ENCODE measurements around the gene PLPP4.

PLPP4 gene

DNA sequence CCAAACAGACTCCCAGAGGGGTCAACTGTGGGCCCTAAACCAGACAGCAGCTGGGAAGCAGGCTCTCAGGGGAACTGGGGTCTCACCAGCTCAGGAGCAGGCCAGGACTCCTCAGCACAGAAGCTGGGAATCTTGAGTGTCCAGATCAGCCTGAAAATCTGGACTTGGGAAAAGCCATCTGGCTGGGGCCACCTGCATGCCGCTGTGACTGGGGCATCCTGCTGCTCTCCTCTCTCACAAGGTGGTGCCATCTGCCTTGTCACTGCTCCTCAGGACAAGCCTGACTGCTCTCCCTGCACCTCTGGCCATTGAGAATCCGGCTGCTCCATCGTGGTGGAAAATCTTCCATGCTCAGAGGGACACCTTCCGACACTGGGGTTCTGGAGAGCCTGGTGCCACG is 141.4 kb downstream of the PLPP4 start:
- peak; percentile 21 for TF ChIP-seq CTCF (IDR thresholded peaks at IDR 0.05; ENCODE audit: insufficient read depth, low read depth, low read length, missing control alignments)
- DNase-seq (ENCODE audit: low read depth), result peak; percentile 5
- H3K4me3 ChIP-seq (ENCODE audit: low read length), result no peak overlapping the region

DNA sequence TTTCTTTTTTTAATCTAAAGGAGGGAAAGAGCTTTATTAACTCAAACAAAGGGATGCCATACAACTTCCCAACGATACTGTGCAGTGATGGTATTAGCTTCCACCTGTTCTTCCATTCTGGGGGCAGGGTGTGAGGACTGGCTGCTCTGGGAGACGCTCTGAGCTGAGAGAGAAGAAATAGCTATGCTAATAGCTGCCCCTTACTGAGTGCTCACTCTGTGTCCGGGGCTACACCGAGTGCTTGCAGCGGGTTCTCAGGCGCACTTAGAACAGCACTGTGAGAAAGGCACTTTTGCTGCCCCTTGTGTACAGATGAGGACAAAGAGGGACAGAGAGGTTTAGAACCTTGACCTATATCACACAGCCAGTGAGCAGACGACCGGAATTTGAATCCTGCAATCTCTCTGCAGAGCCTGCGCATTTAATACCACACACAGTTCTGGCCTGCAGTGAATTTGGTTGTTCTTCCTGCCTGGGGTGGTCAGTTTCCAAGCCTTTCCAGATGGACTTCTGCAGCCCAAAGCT is 142.2 kb downstream of the PLPP4 start:
- no peak for TF ChIP-seq CTCF (IDR thresholded peaks at IDR 0.05; ENCODE audit: insufficient read depth, low read depth, low read length, missing control alignments)
- H3K4me3 ChIP-seq (ENCODE audit: low read length), result no peak overlapping the region

DNA sequence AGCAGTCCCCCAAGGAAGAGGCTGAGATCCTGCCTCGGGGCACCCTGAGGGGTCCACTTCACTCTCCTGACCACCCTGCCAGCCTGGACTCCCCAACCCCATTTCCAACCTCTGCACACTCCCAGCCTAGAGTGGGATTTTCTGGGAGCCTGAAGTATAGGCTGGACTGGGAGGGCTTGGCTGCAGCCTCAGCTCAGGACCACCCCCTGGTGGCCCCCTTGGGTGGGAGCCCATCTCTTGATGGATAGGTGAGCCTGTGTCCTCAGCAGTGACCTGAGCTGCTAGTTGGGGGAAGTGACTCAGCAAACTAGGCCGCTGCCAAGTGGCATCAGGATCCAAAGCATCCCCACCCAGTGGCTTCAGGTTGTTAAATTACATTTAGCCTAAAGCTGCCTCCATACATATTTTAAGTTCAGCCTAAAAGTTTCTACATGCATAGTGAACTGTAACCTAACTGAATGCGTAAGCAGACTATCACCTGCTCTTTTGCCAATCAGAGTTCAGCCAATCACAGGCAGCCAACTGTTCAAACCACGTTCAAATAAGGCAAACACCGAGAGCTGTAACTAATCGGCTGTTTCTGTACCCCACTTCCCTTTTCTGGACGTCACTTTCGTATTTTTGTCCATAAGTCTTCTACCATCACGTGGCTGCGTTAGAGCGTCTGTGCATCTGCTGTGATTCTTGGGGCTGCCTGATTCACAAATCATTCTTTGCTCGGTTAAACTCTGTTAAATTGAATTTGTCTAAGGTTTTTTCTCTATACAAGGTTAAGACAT is 144.0 kb downstream of the PLPP4 start:
- DNase-seq (ENCODE audit: low read depth), result peak; percentile 4
- no peak overlapping the region for H3K4me3 ChIP-seq (ENCODE audit: low read length)
- TF ChIP-seq CTCF (IDR thresholded peaks at IDR 0.05; ENCODE audit: insufficient read depth, low read depth, low read length, missing control alignments), result no peak

More for the DNA sequence above, 142.2 kb downstream of the PLPP4 start:
- no peak for DNase-seq (ENCODE audit: low read depth)

DNA sequence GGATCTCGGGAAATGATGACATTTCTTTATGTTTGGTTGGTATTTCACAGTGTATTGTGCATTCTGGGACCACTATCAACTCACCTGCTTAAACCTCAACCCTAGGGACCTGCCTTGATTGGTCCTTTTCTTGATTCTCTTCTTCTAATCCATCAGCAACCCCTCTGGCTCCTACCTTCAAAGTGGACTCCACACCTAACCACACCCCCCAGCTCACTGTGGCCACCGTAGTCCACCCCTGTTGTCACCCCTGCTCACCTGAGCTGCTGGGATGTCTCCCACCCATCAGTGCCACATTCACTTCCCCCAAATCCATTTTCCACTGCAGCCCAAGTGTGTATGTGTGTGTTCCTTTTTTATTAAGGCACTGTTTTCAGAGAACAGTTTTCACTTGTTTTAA is 145.0 kb downstream of the PLPP4 start:
- DNase-seq (ENCODE audit: low read depth), result no peak
- TF ChIP-seq CTCF (IDR thresholded peaks at IDR 0.05; ENCODE audit: insufficient read depth, low read depth, low read length, missing control alignments), result no peak

DNA sequence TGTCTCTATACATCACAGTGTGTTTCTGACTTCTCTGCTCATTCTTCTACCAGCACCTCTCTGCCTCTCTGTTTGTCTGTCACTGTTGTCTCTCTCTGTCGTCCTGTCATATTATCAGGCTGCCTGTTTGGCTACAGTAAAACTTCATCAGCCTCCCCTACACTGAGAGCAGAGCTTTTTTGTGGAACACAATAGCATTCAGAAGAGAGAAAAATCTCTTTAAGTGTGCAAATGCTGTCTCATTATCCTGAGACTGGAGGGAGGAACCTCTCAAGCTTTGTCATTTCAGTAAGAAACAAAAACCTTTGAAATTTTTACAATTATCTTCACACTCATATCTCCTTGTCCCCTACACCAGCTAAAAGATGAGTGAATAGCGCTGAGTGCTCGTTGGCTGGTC is 148.4 kb downstream of the PLPP4 start:
- TF ChIP-seq CTCF (IDR thresholded peaks at IDR 0.05; ENCODE audit: insufficient read depth, low read depth, low read length, missing control alignments), result no peak
- no peak for DNase-seq (ENCODE audit: low read depth)

More for the DNA sequence above, 145.0 kb downstream of the PLPP4 start:
- H3K4me3 ChIP-seq (ENCODE audit: low read length), result no peak overlapping the region

DNA sequence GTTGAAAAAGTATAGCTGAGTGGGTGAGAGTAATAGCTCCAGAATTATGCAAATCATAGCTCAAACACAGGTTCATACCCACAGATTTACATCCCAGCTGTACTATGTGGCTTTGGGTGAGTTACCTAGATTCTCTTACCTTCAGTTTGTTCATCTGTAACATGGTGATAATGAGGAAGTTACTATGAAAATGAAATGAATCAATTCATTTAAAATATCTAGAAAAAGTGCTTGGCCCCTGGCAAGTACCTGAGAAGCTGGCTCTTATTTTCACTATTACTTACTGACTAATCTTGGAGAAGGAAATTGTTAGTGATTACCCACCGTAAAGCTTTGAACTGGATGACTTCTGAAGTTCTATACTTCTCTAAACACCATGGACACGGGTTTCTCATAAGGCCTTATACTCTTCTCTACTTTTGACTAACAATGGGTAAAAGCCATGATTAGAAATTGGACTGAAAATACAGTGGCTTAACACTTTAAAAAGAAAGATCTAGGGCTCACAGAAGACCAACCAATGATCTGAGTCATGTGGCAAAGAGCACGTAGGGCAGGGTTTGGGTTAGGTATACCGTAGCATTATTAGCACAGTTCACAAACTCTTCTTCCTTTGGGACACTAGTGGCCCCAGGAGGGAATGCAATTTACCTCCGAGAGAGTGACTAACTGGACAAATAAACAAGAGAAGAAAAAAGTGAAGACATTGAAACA is 149.2 kb downstream of the PLPP4 start:
- TF ChIP-seq CTCF (IDR thresholded peaks at IDR 0.05; ENCODE audit: insufficient read depth, low read depth, low read length, missing control alignments), result no peak
- H3K4me3 ChIP-seq (ENCODE audit: low read length), result no peak overlapping the region
- no peak for DNase-seq (ENCODE audit: low read depth)

More for the DNA sequence above, 148.4 kb downstream of the PLPP4 start:
- H3K4me3 ChIP-seq (ENCODE audit: low read length), result no peak overlapping the region

All from epithelial cell of esophagus (primary cell).